ENCODE measurements around the gene KIF4B.

Gene KIF4B

DNA sequence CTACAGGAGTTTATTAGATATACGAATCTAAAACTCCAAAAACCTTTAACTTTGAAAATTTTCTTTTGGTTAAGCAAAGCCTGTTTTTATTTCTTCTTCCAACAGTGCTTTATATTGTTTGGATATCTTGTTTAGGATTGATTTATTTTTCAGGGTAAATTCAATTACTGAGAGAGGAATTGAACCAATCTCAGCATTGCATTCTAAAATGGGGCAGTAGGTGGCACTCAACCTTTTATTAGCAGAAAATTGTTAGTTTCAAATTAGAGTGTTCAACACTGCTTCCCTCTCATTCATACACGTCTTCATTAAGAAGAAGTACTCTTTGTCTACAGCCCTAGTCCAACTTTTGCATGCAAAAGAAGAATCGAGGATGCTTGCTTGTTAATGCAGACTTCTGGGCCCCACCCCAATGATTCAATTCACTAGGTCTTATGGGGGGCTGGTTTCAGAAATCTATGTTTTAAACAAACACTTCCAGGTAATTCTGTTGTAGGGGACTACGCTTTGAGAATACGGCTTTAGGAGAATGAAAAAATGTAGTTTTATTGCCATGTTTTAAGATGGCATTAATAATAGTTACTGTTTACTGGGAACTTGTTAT lies 46.0 kb upstream of the KIF4B start:
- H3K9me2 ChIP-seq (replicated peaks; ENCODE audit: control insufficient read depth, low read length): no peaks in the 10 kb centered on the region
- H3K4me3 ChIP-seq (ENCODE audit: low read length): no peak overlapping the region
- H3K4me2 ChIP-seq (ENCODE audit: low read length): no peak overlapping the region
- H3K4me1 ChIP-seq (ENCODE audit: control insufficient read depth, low read length): peaks cover 9% of the 10 kb centered on the region
- H3F3A ChIP-seq (ENCODE audit: control insufficient read depth, insufficient read depth): no peaks in the 10 kb centered on the region; the same call in 1 of the 2 replicates
- TF ChIP-seq, protein P1, sequence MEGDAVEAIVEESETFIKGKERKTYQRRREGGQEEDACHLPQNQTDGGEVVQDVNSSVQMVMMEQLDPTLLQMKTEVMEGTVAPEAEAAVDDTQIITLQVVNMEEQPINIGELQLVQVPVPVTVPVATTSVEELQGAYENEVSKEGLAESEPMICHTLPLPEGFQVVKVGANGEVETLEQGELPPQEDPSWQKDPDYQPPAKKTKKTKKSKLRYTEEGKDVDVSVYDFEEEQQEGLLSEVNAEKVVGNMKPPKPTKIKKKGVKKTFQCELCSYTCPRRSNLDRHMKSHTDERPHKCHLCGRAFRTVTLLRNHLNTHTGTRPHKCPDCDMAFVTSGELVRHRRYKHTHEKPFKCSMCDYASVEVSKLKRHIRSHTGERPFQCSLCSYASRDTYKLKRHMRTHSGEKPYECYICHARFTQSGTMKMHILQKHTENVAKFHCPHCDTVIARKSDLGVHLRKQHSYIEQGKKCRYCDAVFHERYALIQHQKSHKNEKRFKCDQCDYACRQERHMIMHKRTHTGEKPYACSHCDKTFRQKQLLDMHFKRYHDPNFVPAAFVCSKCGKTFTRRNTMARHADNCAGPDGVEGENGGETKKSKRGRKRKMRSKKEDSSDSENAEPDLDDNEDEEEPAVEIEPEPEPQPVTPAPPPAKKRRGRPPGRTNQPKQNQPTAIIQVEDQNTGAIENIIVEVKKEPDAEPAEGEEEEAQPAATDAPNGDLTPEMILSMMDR (IDR thresholded peaks at IDR 0.05; ENCODE audit: low read depth, low read length, poor library complexity, severe bottlenecking): peak; percentile 71
- TF ChIP-seq EZH2phosphoT487 (IDR thresholded peaks at IDR 0.05; ENCODE audit: borderline replicate concordance, low read length): no peak
- no peak overlapping the region for H3K27ac ChIP-seq (ENCODE audit: low read depth, low read length)
- no peaks in the 10 kb centered on the region for H3K27me3 ChIP-seq (ENCODE audit: control insufficient read depth, low read length)
- no peaks in the 10 kb centered on the region for H3K79me2 ChIP-seq (ENCODE audit: control insufficient read depth, low read length)
- H3K36me3 ChIP-seq (ENCODE audit: control insufficient read depth, low read length): peaks cover 40% of the 10 kb centered on the region
- H4K20me1 ChIP-seq (ENCODE audit: control insufficient read depth, insufficient read depth, low read depth, low read length): no peaks in the 10 kb centered on the region
- no peaks in the 10 kb centered on the region for H3K9me3 ChIP-seq (ENCODE audit: control insufficient read depth, insufficient read depth, low read length)

GRCh38 chr5:154968953-154969352 lies 44.6 kb upstream of the KIF4B start:
- no peaks in the 10 kb centered on the region for H3K27me3 ChIP-seq (ENCODE audit: control insufficient read depth, low read length)
- TF ChIP-seq EZH2phosphoT487 (IDR thresholded peaks at IDR 0.05; ENCODE audit: borderline replicate concordance, low read length): no peak
- TF ChIP-seq, protein P1 (IDR thresholded peaks at IDR 0.05; ENCODE audit: low read depth, low read length, poor library complexity, severe bottlenecking): no peak
- no peaks in the 10 kb centered on the region for H3K79me2 ChIP-seq (ENCODE audit: control insufficient read depth, low read length)
- H3K9me3 ChIP-seq (ENCODE audit: control insufficient read depth, insufficient read depth, low read length): no peaks in the 10 kb centered on the region
- H3K4me1 ChIP-seq (ENCODE audit: control insufficient read depth, low read length): peaks cover 9% of the 10 kb centered on the region
- H3K4me2 ChIP-seq (ENCODE audit: low read length): no peak overlapping the region
- no peak overlapping the region for H3K27ac ChIP-seq (ENCODE audit: low read depth, low read length)
- H3K9me2 ChIP-seq (replicated peaks; ENCODE audit: control insufficient read depth, low read length): no peaks in the 10 kb centered on the region
- H3F3A ChIP-seq (ENCODE audit: control insufficient read depth, insufficient read depth): no peaks in the 10 kb centered on the region; the same call in 1 of the 2 replicates
- peaks cover 33% of the 10 kb centered on the region for H3K36me3 ChIP-seq (ENCODE audit: control insufficient read depth, low read length)
- no peaks in the 10 kb centered on the region for H4K20me1 ChIP-seq (ENCODE audit: control insufficient read depth, insufficient read depth, low read depth, low read length)
- H3K4me3 ChIP-seq (ENCODE audit: low read length): no peak overlapping the region

DNA sequence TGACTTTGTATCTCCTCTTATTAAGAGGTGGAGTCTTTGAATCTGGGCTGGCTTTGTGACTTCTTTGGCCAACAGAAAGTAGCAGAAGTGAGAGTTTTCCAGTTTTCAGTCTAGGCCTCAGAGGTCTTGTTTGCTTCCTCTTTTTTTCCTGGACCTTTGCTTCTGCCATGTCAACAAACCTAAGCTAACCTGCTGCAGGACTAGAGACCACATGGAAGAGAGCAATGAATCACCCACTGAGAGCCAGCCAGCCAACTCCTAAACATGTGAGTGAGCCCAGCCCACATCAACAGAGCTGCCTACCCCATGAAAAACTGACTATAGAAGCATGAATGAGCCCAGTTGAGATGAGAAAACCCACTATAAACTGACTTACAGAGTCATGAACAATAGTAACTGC lies 42.8 kb upstream of the KIF4B start:
- Histone ChIP-seq H3K27ac (ENCODE audit: low read depth, low read length) (no peak overlapping the region), H3K9me3 (ENCODE audit: control insufficient read depth, insufficient read depth, low read length) (no peaks in the 10 kb centered on the region; the same call in 1 of the 2 replicates), H3K4me3 (ENCODE audit: low read length) (no peak overlapping the region), H4K20me1 (ENCODE audit: control insufficient read depth, insufficient read depth, low read depth, low read length) (no peaks in the 10 kb centered on the region), H3K9me2 (replicated peaks; ENCODE audit: control insufficient read depth, low read length) (no peaks in the 10 kb centered on the region), H3F3A (ENCODE audit: control insufficient read depth, insufficient read depth) (no peaks in the 10 kb centered on the region; the same call in 1 of the 2 replicates), H3K27me3 (ENCODE audit: control insufficient read depth, low read length) (no peaks in the 10 kb centered on the region), H3K79me2 (ENCODE audit: control insufficient read depth, low read length) (no peaks in the 10 kb centered on the region), H3K4me1 (ENCODE audit: control insufficient read depth, low read length) (peaks cover 9% of the 10 kb centered on the region), H3K4me2 (ENCODE audit: low read length) (no peak overlapping the region), H3K36me3 (ENCODE audit: control insufficient read depth, low read length) (peaks cover 28% of the 10 kb centered on the region)
- TF ChIP-seq, protein P1 (IDR thresholded peaks at IDR 0.05; ENCODE audit: low read depth, low read length, poor library complexity, severe bottlenecking): no peak
- TF ChIP-seq EZH2phosphoT487 (IDR thresholded peaks at IDR 0.05; ENCODE audit: borderline replicate concordance, low read length): no peak
